HCT116 (cell line): ENCODE data around the gene ADAM10. TPM values are rescaled to one million over a fixed set of nuclear protein-coding genes. Genes with fewer than 3 reads are reported as not detected.

Experiments used
- ATAC-seq: fragments of 200-7000 bp; cut with Tn5 transposase; 2 replicates; pipeline ENCODE4 v1.9.1; 2020; ENCODE audit warnings: mild to moderate bottlenecking, moderate library complexity
- BruUV-seq: library from RNA; stranded (reverse); fragments of 400-500 nt; replicated peaks from 2 replicates; lab custom pipeline; 2021; lab: Mats Ljungman, UMichigan
- CTCF ChIA-PET: fragments of 300-600 bp; sonication (Branson Sonifier 250); formaldehyde crosslinking; loops from one replicate; lab custom pipeline; 2021; ENCODE audit warnings: antibody characterized with exemption; lab: Charles Lee
- POLR2A ChIA-PET: fragments of 300-600, 350-600 bp; sonication (Branson Sonifier 250); formaldehyde crosslinking; loops from one replicate; lab custom pipeline; 2021; ENCODE audit warnings: antibody characterized with exemption; lab: Charles Lee
- RAD21 ChIA-PET, 2 experiments: fragments of 300-600 bp; sonication (Branson Sonifier 250); formaldehyde crosslinking; loops; one replicate each; lab custom pipeline; 2023; ENCODE audit warnings: low total read pairs in 2 of 2; ENCODE audit not compliant: uncharacterized antibody in 2 of 2, unreplicated experiment in 2 of 2, low non-redundant PET in 1 of 2; lab: Charles Lee
- DNase-seq: peaks from one replicate; pipeline ENCODE4 v3.0.0-alpha.2; 2010; ENCODE audit warnings: low read depth, low spot score
- H2AFZ ChIP-seq: fragments of 200-600 bp; shearing (Covaris generic), sonication (generic); 2 replicates; pipeline ENCODE4 v1.6.1; 2017; ENCODE audit warnings: low read depth, mixed run types, mixed read lengths, antibody characterized with exemption, low read length; ENCODE audit not compliant: poor library complexity, severe bottlenecking
- H3K27ac ChIP-seq: 2 replicates; pipeline ENCODE4 v1.5.1; 2012; ENCODE audit warnings: low read depth, low read length
- H3K27me3 ChIP-seq: fragments of 200-600 bp; sonication (generic); 2 replicates; pipeline ENCODE4 v1.6.1; 2016; ENCODE audit warnings: mixed run types, low read length, mixed read lengths; ENCODE audit not compliant: insufficient read depth
- H3K36me3 ChIP-seq, 2 experiments: fragments of 200-500 bp in 1 of 2; fragments of 200-600 bp in 1 of 2; sonication (Bioruptor generic) in 1 of 2; sonication (generic) in 1 of 2; 2 replicates each; pipeline versions ENCODE4 v1.5.1 to v1.6.1; 2014 to 2016; ENCODE audit warnings: low read length in 2 of 2, inconsistent platforms in 1 of 2, mixed read lengths in 1 of 2, mixed run types in 1 of 2; ENCODE audit not compliant: insufficient read depth in 2 of 2, control insufficient read depth in 1 of 2
- H3K4me1 ChIP-seq, 2 experiments: fragments of 200-600 bp in 1 of 2; sonication (generic) in 1 of 2; 2 replicates each; pipeline versions ENCODE4 v1.5.1 to v1.6.1; 2012 to 2017; ENCODE audit warnings: low read length in 2 of 2, inconsistent platforms in 1 of 2, mild to moderate bottlenecking in 1 of 2, mixed read lengths in 1 of 2, mixed run types in 1 of 2, moderate library complexity in 1 of 2; ENCODE audit not compliant: insufficient read depth in 2 of 2, control insufficient read depth in 1 of 2
- H3K4me2 ChIP-seq: fragments of 200-600 bp; sonication (generic); 2 replicates; pipeline ENCODE4 v1.6.1; 2017; ENCODE audit warnings: mixed run types, low read length, mixed read lengths
- H3K4me3 ChIP-seq, 2 experiments: fragments of 200-600 bp in 1 of 2; sonication (generic) in 1 of 2; replicated peaks in 1 of 2; 2 replicates each; pipeline ENCODE4 v1.5.1; 2011 to 2016; ENCODE audit warnings: low read length in 2 of 2, control low read depth in 1 of 2, low read depth in 1 of 2, mild to moderate bottlenecking in 1 of 2, mixed read lengths in 1 of 2, mixed run types in 1 of 2
- H3K79me2 ChIP-seq: fragments of 200-600 bp; sonication (generic); 2 replicates; pipeline ENCODE4 v1.6.1; 2017; ENCODE audit warnings: mild to moderate bottlenecking, mixed run types, low read length, moderate library complexity, mixed read lengths; ENCODE audit not compliant: insufficient read depth
- H3K9ac ChIP-seq: fragments of 200-600 bp; sonication (generic); 2 replicates; pipeline ENCODE4 v1.6.1; 2016; ENCODE audit warnings: low read length, mixed read lengths
- H3K9me2 ChIP-seq: fragments of 200-600 bp; sonication (generic), shearing (Covaris generic); 2 replicates; pipeline ENCODE4 v1.6.1; 2017; ENCODE audit warnings: mixed run types, mild to moderate bottlenecking, moderate library complexity; ENCODE audit not compliant: insufficient read depth
- H3K9me3 ChIP-seq, 2 experiments: fragments of 200-500 bp in 1 of 2; fragments of 200-600 bp in 1 of 2; sonication (Bioruptor generic) in 1 of 2; sonication (generic) in 1 of 2; 2 replicates each; pipeline ENCODE4 v1.6.1; 2014 to 2017; ENCODE audit warnings: low read length in 2 of 2, mixed read lengths in 2 of 2, inconsistent platforms in 1 of 2, low read depth in 1 of 2, mild to moderate bottlenecking in 1 of 2, mixed run types in 1 of 2, moderate library complexity in 1 of 2; ENCODE audit not compliant: control insufficient read depth in 1 of 2, insufficient read depth in 1 of 2
- H4K20me1 ChIP-seq: fragments of 200-600 bp; sonication (generic), shearing (Covaris generic); 2 replicates; pipeline ENCODE4 v1.6.1; 2017; ENCODE audit warnings: mixed run types, mild to moderate bottlenecking, moderate library complexity; ENCODE audit not compliant: insufficient read depth
- CBX3 ChIP-seq: IDR thresholded peaks from 2 replicates; pipeline ENCODE4 v1.6.1; 2012; ENCODE audit warnings: low read depth
- CEBPB ChIP-seq: IDR thresholded peaks from 2 replicates; pipeline ENCODE4 v1.6.1; 2012; ENCODE audit warnings: low read depth
- EGR1 ChIP-seq: IDR thresholded peaks from 2 replicates; pipeline ENCODE4 v1.6.1; 2012; ENCODE audit warnings: low read depth
- ELF1 ChIP-seq: IDR thresholded peaks from 2 replicates; pipeline ENCODE4 v1.6.1; 2012; ENCODE audit warnings: low read depth, borderline replicate concordance
- EZH2 ChIP-seq: fragments of 200-600 bp; sonication (generic); IDR thresholded peaks from 2 replicates; pipeline ENCODE4 v1.6.1; 2017; ENCODE audit warnings: antibody characterized with exemption, mixed run types
- EZH2phosphoT487 ChIP-seq: fragments of 200-600 bp; IDR thresholded peaks from 2 replicates; pipeline ENCODE4 v1.6.1; 2018; ENCODE audit warnings: antibody characterized with exemption, borderline replicate concordance
- FOSL1 ChIP-seq: IDR thresholded peaks from 2 replicates; pipeline ENCODE4 v1.6.1; 2012; ENCODE audit warnings: low read depth
- RAD21 ChIP-seq: IDR thresholded peaks from 2 replicates; pipeline ENCODE4 v1.6.1; 2012; ENCODE audit warnings: low read depth, mild to moderate bottlenecking
- SP1 ChIP-seq: IDR thresholded peaks from 2 replicates; pipeline ENCODE4 v1.6.1; 2012; ENCODE audit warnings: low read depth
- ZFX ChIP-seq: fragments of 450-650 bp; IDR thresholded peaks from 2 replicates; pipeline ENCODE4 v1.6.1; 2017
- intact Hi-C: fragments of 100-400 bp; cut with micrococcal nuclease; formaldehyde crosslinking; loops from 2 replicates; pipeline ENCODE4 v1.10.0; 2022
- total RNA-seq: library from RNA; stranded (reverse); gene quantifications from one replicate; pipeline ENCODE4 v1.2.1, GENCODE V29; 2021; ENCODE audit not compliant: unreplicated experiment
- TF ChIP-seq, protein P1 (sequence below): IDR thresholded peaks from 2 replicates; pipeline ENCODE4 v1.6.1; 2011; ENCODE audit warnings: mild to moderate bottlenecking, low read length, moderate library complexity; ENCODE audit not compliant: insufficient replicate concordance; ENCODE audit errors: extremely low read depth

Gene ADAM10
- total RNA-seq, 1 experiment from 2014 or later = 158 TPM

DNA sequence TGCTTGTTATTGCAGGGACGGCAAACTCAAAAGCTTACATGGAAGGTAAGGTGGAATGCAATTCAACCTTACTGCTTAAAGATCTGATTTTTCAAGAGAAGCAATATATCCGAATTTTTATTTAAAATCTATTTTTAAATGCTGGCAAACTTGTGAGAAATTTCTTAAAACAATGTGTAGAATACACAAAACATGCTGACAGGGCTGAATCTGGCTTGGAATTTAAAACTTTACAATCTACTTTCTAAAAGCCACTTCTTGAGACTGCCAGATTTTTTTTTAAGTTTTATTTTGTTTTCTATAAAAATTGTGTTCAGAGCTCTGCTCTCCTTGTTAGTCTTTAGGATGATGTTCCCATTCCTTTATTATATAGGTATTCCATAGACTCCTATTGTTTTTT is 146.7 kb downstream of the ADAM10 start:
- Histone ChIP-seq H3K9me2 (no peaks in the 10 kb centered on the region), H3K27me3 (no peaks in the 10 kb centered on the region), H3K36me3 (no peaks in the 10 kb centered on the region), H3K79me2 (no peaks in the 10 kb centered on the region), H2AFZ (no peak overlapping the region), H3K9me3 (no peaks in the 10 kb centered on the region), H4K20me1 (no peaks in the 10 kb centered on the region), H3K4me1 (no peaks in the 10 kb centered on the region)
- intact Hi-C loops = no loop called here
- ChIA-PET CTCF (no interaction called here), RAD21 (no interaction called here)
- DNase-seq = no peak
- TF ChIP-seq SP1 = no peak
- no peak for TF ChIP-seq ELF1
- no peak for TF ChIP-seq FOSL1
- TF ChIP-seq EGR1 = no peak
- TF ChIP-seq CEBPB = no peak
- no peak for TF ChIP-seq EZH2
- TF ChIP-seq RAD21 = no peak
- TF ChIP-seq, all 23 proteins: peak for 0
- no peak overlapping the region for H3K4me2 ChIP-seq
- POLR2A ChIA-PET = no interaction called here
- BruUV-seq = no TSS peak
- no peak overlapping the region for H3K27ac ChIP-seq
- no peak overlapping the region for H3K9ac ChIP-seq
- H3K4me3 ChIP-seq = no peak overlapping the region
- no peak for ATAC-seq

DNA sequence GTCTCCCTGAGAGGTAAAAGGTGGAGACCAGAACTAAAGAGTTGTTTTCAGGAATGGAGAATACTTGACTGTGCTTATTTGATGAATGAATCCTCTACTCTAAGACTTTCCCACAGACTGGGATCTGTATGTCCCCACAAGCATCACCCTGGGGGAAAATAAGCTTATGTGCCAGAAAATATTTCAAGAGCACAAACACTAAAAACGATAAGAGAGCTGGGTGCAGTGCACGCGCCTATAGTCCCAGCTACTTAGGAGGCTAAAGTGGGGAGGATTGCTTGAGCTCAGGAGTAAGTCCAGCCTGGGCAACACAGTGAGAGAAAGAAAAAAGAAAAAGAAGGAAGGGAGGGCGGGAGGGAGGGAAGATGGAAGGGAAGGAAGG is 150.7 kb downstream of the ADAM10 start:
- Histone ChIP-seq H3K9me2 (no peaks in the 10 kb centered on the region), H3K36me3 (0 out of 4 replicates have a peak, but pooled peaks cover 0 to 3% of the 10 kb centered on the region in 2 experiments), H3K27ac (no peak overlapping the region), H3K4me2 (no peak overlapping the region), H4K20me1 (no peaks in the 10 kb centered on the region), H3K9ac (no peak overlapping the region), H3K9me3 (no peaks in the 10 kb centered on the region), H3K4me1 (no peaks in the 10 kb centered on the region), H2AFZ (no peak overlapping the region), H3K79me2 (no peaks in the 10 kb centered on the region), H3K4me3 (no peak overlapping the region), H3K27me3 (no peaks in the 10 kb centered on the region)
- no peak for DNase-seq
- RAD21 ChIA-PET = no interaction called here
- TF ChIP-seq SP1 (no peak), ZFX (no peak), CBX3 (no peak), EZH2phosphoT487 (no peak)
- TF ChIP-seq, protein P1, sequence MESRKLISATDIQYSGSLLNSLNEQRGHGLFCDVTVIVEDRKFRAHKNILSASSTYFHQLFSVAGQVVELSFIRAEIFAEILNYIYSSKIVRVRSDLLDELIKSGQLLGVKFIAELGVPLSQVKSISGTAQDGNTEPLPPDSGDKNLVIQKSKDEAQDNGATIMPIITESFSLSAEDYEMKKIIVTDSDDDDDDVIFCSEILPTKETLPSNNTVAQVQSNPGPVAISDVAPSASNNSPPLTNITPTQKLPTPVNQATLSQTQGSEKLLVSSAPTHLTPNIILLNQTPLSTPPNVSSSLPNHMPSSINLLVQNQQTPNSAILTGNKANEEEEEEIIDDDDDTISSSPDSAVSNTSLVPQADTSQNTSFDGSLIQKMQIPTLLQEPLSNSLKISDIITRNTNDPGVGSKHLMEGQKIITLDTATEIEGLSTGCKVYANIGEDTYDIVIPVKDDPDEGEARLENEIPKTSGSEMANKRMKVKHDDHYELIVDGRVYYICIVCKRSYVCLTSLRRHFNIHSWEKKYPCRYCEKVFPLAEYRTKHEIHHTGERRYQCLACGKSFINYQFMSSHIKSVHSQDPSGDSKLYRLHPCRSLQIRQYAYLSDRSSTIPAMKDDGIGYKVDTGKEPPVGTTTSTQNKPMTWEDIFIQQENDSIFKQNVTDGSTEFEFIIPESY = no peak
- CTCF ChIA-PET = no interaction called here
- no TSS peak for BruUV-seq
- POLR2A ChIA-PET = no interaction called here
- intact Hi-C loops = no loop called here
- no peak for ATAC-seq
